HEK293 (cell line): ENCODE results near the gene CACNA1D.

ENCODE experiments used
- GLI4 ChIP-seq: fragments of 450-650 bp; formaldehyde crosslinking; IDR thresholded peaks from 2 replicates; pipeline ENCODE4 v1.5.1; 2016; ENCODE audit warnings: missing biosample characterization, missing genetic modification characterization
- TCF7L2 ChIP-seq: IDR thresholded peaks from 2 replicates; pipeline ENCODE4 v1.6.1; 2011; ENCODE audit warnings: low read depth, mild to moderate bottlenecking, inconsistent platforms, low read length, moderate library complexity, borderline replicate concordance
- ZNF23 ChIP-seq: fragments of 450-650 bp; formaldehyde crosslinking; IDR thresholded peaks from 2 replicates; pipeline ENCODE4 v1.5.1; 2016; ENCODE audit warnings: missing biosample characterization, missing genetic modification characterization, borderline replicate concordance
- ZNF274 ChIP-seq, 2 experiments: fragments of 200-500 bp in 1 of 2; fragments of 450-650 bp in 1 of 2; sonication (Bioruptor generic) in 1 of 2; formaldehyde crosslinking in 1 of 2; IDR thresholded peaks; 2 replicates each; pipeline versions ENCODE4 v1.5.1 to v1.6.1; 2014 to 2016; ENCODE audit warnings: borderline replicate concordance in 1 of 2, inconsistent platforms in 1 of 2, low read length in 1 of 2, missing biosample characterization in 1 of 2, missing genetic modification characterization in 1 of 2
- ZNF311 ChIP-seq: fragments of 450-650 bp; formaldehyde crosslinking; IDR thresholded peaks from 2 replicates; pipeline ENCODE4 v1.5.1; 2017; ENCODE audit warnings: missing biosample characterization, missing genetic modification characterization, borderline replicate concordance
- ZNF335 ChIP-seq: fragments of 450-650 bp; formaldehyde crosslinking; conservative IDR thresholded peaks from 2 replicates; pipeline ENCODE4 v1.5.1; 2016; ENCODE audit warnings: missing biosample characterization, missing genetic modification characterization
- ZNF488 ChIP-seq: fragments of 450-650 bp; formaldehyde crosslinking; IDR thresholded peaks from 2 replicates; pipeline ENCODE4 v1.5.1; 2016; ENCODE audit warnings: missing biosample characterization, missing genetic modification characterization
- ZNF560 ChIP-seq: fragments of 450-650 bp; formaldehyde crosslinking; IDR thresholded peaks from 2 replicates; pipeline ENCODE4 v1.5.1; 2017; ENCODE audit warnings: missing biosample characterization, missing genetic modification characterization, borderline replicate concordance
- ZNF830 ChIP-seq: fragments of 450-650 bp; IDR thresholded peaks from 2 replicates; pipeline ENCODE4 v1.5.0; 2018; ENCODE audit warnings: missing biosample characterization, missing genetic modification characterization, low read depth, mild to moderate bottlenecking, moderate library complexity
- TF ChIP-seq, protein P1 (sequence below): fragments of 450-650 bp; formaldehyde crosslinking; IDR thresholded peaks from 2 replicates; pipeline ENCODE4 v1.5.1; 2016; ENCODE audit warnings: missing biosample characterization, missing genetic modification characterization
- TF ChIP-seq, protein P2 (sequence below): fragments of 450-650 bp; formaldehyde crosslinking; IDR thresholded peaks from 2 replicates; pipeline ENCODE4 v1.5.1; 2016; ENCODE audit warnings: missing biosample characterization, missing genetic modification characterization
- TF ChIP-seq, protein P3 (sequence below): fragments of 450-650 bp; formaldehyde crosslinking; IDR thresholded peaks from 2 replicates; pipeline ENCODE4 v1.5.1; 2016; ENCODE audit warnings: missing biosample characterization, missing genetic modification characterization
- TF ChIP-seq, protein P4 (sequence below): fragments of 450-650 bp; formaldehyde crosslinking; IDR thresholded peaks from 2 replicates; pipeline ENCODE4 v1.5.1; 2016; ENCODE audit warnings: missing biosample characterization, missing genetic modification characterization

- TF ChIP-seq, protein P1, sequence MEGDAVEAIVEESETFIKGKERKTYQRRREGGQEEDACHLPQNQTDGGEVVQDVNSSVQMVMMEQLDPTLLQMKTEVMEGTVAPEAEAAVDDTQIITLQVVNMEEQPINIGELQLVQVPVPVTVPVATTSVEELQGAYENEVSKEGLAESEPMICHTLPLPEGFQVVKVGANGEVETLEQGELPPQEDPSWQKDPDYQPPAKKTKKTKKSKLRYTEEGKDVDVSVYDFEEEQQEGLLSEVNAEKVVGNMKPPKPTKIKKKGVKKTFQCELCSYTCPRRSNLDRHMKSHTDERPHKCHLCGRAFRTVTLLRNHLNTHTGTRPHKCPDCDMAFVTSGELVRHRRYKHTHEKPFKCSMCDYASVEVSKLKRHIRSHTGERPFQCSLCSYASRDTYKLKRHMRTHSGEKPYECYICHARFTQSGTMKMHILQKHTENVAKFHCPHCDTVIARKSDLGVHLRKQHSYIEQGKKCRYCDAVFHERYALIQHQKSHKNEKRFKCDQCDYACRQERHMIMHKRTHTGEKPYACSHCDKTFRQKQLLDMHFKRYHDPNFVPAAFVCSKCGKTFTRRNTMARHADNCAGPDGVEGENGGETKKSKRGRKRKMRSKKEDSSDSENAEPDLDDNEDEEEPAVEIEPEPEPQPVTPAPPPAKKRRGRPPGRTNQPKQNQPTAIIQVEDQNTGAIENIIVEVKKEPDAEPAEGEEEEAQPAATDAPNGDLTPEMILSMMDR (tag by site-specific recombination): no peak
- TF ChIP-seq ZNF335 (tag by site-specific recombination) (no peak), ZNF830 (tag by site-specific recombination) (no peak), ZNF560 (tag by site-specific recombination) (no peak), GLI4 (no peak), ZNF311 (tag by site-specific recombination) (no peak), ZNF23 (no peak), ZNF488 (no peak), ZNF274 (IDR thresholded peaks at IDR 0.05; ENCODE audit: low read length) (no peak), ZNF274 (tag by site-specific recombination; IDR thresholded peaks at IDR 0.05; ENCODE audit: borderline replicate concordance) (no peak), TCF7L2 (no peak)
- TF ChIP-seq, protein P2, sequence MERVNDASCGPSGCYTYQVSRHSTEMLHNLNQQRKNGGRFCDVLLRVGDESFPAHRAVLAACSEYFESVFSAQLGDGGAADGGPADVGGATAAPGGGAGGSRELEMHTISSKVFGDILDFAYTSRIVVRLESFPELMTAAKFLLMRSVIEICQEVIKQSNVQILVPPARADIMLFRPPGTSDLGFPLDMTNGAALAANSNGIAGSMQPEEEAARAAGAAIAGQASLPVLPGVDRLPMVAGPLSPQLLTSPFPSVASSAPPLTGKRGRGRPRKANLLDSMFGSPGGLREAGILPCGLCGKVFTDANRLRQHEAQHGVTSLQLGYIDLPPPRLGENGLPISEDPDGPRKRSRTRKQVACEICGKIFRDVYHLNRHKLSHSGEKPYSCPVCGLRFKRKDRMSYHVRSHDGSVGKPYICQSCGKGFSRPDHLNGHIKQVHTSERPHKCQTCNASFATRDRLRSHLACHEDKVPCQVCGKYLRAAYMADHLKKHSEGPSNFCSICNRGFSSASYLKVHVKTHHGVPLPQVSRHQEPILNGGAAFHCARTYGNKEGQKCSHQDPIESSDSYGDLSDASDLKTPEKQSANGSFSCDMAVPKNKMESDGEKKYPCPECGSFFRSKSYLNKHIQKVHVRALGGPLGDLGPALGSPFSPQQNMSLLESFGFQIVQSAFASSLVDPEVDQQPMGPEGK (tag by site-specific recombination): no peak
- TF ChIP-seq, protein P3, sequence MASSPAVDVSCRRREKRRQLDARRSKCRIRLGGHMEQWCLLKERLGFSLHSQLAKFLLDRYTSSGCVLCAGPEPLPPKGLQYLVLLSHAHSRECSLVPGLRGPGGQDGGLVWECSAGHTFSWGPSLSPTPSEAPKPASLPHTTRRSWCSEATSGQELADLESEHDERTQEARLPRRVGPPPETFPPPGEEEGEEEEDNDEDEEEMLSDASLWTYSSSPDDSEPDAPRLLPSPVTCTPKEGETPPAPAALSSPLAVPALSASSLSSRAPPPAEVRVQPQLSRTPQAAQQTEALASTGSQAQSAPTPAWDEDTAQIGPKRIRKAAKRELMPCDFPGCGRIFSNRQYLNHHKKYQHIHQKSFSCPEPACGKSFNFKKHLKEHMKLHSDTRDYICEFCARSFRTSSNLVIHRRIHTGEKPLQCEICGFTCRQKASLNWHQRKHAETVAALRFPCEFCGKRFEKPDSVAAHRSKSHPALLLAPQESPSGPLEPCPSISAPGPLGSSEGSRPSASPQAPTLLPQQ (tag by site-specific recombination): no peak
- TF ChIP-seq, protein P4, sequence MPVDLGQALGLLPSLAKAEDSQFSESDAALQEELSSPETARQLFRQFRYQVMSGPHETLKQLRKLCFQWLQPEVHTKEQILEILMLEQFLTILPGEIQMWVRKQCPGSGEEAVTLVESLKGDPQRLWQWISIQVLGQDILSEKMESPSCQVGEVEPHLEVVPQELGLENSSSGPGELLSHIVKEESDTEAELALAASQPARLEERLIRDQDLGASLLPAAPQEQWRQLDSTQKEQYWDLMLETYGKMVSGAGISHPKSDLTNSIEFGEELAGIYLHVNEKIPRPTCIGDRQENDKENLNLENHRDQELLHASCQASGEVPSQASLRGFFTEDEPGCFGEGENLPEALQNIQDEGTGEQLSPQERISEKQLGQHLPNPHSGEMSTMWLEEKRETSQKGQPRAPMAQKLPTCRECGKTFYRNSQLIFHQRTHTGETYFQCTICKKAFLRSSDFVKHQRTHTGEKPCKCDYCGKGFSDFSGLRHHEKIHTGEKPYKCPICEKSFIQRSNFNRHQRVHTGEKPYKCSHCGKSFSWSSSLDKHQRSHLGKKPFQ (tag by site-specific recombination): no peak
These were observed 76.9 kb downstream of the CACNA1D start for GRCh38 chr3:53571264-53571663.
